ENCODE data around the gene PHLDB2.
"Not testable (repeated sequence)": the region's sequence is repeated elsewhere in the genome, so short reads cannot be mapped to it uniquely, and the experiment has no call there.

Gene PHLDB2

DNA sequence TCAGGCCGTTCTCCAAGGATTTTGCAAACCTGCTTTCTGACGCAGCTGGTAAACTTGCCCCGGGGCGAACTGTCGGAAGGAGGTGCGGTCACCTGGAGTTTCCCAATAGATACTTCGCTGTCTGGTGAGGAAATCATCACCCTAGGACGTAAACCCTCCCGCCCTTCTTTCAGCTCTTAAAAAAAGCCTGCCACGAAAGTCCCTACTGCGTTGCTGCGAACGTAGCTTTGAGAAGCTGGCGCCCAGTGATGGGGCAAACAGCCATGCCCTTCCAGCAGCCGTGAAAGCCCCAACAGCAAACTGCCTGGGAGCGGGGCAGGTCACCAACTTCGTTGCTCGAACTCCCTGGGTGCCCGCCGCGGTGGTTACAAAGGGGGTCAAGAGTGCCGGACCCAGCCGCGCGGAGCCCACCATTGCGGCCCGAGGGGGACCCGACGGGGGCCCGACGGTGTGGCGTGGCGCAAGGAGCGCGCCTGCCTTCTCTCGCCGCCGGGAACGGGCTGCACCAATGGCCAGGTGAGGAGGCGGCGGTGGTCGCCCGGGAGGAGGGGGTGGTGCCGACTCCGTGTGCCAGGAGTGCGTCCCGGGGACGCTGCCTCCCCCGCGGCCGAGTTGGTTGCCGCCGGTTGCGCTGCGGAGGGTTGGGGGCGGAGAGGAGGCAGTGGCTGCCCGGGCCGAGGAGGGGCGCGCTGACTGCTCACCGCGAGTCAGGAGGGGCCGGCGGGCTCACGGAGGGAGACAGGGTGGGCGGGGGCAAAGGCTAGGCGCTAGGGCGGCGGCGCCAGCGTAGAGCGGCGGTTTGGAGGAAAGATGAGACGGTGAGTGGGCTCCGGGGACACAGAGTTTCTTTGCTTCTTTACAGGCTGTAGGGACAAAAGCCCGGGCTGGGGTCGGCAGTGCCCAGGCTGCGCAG, at the start of gene PHLDB2:
TSS of gene PHLDB2 (plus strand) at position 205 of the 913 bp plus-strand sequence. CDS start 24,813 bp downstream, outside the sequence.
- peak; percentile 79 for DNase-seq (ENCODE audit: low spot score)

DNA sequence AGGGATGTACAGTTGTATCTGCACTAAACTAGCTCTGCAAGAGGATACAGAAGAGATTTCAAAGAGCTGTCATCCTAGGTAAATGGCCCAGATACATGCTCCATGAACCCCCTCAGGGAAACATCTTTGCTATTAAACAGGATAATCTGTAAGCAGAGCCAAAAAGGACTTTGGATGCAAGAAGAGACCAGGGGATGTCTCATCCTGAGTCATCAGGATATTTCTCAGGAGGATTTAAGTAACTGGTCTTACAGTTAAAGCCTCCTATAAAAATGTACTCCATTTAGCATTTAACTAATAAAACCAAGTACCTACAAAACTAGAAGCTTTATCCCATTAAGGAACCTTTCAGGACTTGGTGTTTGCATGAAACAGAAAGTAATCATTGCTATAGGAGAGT, 48.2 kb upstream of the PHLDB2 start:
- DNase-seq (ENCODE audit: low spot score) = peak; percentile 24

DNA sequence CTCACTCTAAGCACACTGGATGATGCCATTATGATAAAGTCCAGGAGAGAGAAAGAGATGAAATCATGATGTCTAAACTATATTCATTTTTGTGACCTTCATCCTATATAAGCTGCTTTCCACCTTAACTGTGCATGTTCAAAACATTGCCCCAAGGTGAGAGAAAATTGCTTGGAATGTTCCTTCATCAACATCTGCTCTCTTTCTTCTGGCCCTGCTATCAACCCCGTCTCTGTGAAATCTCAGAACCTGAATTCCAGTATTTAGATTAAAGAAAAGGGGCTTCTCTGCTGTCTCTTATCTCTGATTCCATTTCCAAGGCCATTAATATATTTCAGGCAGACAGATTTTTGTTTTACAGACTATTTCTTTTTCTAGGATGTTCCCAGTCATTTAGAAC, 47.3 kb upstream of the PHLDB2 start:
- DNase-seq (ENCODE audit: low spot score) = no peak

DNA sequence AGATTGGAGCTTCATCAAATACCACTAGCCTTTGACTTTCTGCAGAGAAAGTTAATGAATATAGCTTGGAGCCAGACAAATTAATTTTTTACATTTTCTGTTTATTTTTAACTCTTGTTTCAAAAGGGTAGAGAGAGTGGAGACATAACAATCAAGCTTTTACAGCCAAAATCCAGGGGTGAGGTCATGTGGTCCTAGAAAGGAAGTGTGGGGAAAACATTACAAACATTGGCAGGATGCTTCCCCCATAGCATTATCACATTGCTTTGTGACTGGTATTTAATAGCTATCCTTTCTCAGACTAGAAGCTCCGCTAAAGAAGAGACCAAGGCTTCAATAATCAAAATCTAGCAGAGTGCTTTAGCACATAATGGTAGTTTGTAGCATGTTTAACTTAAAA, 46.4 kb upstream of the PHLDB2 start:
- no peak for DNase-seq (ENCODE audit: low spot score)

DNA sequence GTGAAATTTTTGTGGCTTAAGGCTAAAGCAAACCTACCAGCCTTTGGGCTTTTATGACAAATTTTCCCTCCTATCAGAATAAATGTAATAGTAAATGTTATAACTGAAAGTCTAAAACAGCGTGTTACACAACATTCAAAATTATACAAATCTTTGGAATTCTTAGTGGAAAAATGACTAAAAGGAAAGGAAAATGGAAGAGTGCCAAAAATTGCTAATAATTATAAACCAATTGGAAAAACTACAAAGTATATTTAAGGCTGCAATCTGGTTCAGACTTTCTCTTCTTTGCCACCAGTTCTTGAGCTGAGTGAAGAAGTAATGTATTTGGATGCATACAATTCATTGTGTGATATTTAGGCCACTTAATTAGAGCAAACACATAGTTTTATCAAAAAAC, 45.6 kb upstream of the PHLDB2 start:
- no peak for DNase-seq (ENCODE audit: low spot score)

DNA sequence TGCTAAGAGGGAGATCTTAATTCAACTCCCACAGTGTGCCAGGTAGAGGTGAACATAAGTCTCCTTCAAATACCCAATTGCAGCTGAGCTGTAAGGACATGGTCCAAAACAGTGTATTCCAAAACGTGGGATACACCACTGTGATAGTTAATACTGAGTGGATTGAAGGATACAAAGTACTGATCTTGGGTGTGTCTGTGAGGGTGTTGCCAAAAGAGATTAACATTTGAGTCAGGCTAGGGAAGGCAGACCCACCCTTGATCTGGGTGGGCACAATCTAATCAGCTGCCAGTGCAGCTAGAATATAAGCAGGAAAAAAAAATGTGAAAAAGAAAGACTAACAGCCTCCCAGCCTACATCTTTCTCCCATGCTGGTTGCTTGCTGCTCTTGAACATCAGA, 45.1 kb upstream of the PHLDB2 start:
- DNase-seq (ENCODE audit: low spot score) = no peak

DNA sequence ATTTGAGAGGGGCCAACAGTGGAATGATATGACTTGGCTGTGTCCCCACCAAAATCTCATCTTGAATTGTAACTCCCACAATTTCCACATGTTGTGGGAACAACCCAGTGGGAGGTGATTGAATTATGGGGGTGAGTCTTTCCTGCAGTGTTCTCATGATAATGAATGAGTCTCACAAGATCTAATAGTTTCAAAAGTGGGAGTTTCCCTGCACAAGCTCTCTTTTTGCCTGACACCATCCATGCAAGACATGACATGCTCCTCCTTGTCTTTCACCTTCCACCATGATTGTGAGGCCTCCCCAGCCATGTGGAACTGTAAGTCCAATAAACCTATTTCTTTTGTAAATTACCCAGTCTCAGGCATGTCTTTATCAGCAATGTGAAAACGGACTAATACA, 42.3 kb upstream of the PHLDB2 start:
- not testable (repeated sequence) for DNase-seq (ENCODE audit: low spot score)

DNA sequence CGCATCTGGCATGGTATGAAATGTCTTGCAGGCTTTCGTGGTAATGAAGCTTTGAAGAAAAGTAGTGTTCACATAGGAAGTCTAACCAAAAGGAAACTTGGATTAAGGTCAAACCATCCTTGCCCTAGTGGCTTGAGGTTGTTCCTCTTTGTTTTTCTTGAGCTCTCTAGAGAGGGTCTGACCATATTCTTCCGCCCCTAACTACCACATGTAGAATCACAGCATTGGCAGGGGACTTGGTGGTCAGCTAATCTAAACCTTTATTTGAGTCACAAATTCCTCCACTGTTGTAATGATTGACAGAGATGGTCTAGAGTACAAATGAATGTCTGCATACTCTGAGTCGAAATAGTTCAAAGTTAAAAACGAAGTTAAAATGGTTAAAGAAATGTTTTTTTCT, 39.1 kb upstream of the PHLDB2 start:
- no peak for DNase-seq (ENCODE audit: low spot score)

DNA sequence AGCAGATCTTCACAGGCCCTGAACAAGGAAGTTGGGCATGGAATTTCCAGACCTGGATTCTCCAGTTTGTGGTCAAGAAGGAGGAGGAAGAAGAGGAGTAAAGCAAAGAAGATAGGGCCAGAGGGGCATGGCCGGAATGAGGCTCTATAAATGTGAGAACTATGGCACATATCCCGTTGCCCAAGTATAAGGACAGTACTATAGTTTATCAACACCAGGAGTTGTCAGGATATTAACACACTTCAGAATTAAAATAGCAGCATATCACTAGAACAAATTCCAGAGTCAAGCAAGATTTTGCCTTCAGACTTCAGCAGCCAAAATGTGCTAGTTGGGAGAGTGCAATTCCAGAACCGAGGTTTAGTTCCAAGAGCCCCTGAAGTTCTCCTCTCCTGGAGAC, 38.4 kb upstream of the PHLDB2 start:
- no peak for DNase-seq (ENCODE audit: low spot score)

DNA sequence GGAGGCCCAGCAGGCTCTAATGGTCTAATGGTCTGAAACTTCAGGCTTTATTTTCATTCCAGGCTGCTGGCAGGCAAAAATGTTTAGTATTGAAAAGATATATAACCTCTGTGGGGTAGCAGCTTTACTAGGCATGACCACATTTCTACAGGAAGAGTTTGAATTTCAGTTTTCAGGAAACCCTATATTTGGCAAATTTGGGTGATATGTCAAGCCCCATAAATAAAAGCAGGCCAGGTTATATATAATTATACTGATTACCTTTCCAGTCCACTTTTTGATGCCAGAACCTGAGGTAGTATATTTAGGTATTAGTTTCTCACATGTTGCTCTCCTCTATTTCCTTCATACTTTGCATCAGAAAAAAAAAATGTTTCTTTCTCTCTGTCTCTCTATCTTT, 37.2 kb upstream of the PHLDB2 start:
- no peak for DNase-seq (ENCODE audit: low spot score)

DNA sequence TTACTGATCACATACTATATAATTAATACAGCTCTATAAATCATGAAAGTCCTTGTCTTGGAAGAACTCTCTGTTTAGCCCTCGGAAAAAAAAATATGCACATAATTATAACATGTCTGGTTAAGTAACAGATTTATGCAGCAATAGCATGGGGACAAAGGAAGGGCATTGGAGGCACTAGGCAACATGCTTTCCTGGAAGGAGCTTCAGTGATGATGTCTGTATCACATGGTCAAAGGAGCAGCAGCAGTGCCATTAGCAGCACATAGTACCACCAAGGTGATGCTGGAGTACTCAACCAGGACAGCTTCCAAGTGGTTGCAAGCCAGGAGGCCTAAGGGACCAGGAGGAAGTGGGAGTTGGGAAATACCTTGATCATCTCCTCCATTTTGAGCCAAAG, 36.3 kb upstream of the PHLDB2 start:
- DNase-seq (ENCODE audit: low spot score) = no peak

DNA sequence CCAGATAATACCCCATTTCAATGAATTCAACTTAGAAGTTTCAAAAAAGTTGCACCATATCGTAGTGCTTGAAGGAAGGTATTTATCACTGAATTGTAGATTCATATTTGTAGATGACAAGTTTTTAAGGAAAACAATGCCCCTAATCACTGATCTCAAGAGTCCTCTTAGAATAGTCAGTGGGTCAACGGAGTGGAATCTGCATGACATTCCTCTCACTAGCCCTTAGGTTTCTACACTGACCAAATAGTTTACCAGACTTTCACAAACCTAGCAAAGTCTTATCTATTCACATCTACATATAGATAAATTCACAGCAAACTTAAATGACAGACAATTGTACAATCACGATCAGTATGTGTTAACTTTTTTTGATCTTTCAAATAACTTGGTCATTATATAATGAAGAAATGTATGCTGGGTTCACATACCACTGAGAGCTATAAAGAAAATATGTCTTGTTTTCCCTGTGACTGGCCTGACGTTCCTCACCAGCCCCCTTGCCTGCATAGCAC, 35.7 kb upstream of the PHLDB2 start:
- no peak for DNase-seq (ENCODE audit: low spot score)

DNA sequence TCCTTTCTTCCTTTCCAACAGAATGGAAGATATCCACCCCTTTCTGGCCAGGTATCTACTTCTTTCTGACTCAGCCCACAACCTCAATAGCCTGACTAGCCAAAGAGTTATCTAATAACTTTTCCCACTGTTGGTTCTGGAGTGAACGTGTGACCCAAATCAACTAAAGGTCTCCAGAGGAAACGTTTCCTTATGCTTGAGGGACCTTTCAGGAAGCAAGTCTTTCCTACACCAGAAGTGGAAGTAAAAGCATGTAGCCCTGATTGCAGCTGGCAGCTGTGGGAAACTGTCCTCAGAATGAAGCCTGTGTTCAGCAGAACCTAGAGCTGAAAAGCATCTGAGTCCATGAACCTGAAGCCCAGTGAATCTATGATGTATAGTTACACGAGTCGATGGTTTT, 34.7 kb upstream of the PHLDB2 start:
- DNase-seq (ENCODE audit: low spot score) = no peak

DNA sequence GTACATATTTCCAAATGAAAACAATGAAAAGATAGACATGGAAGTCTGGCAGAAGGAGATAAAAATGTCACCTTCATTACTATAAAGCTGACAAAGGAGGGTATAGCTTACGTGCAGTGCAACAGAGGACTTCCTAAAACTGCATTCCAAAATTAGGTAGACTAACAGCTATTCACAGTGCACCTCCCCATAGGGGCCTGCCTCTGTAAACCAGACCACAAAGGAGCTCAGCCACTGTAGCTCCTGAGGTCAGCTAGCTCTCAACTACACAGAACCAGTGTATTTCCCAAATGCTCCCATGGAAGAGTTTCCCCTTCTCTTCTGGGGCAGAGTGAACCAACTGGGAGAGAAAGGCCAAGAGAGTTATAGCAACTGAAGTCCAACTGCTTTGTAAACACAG, 31.2 kb upstream of the PHLDB2 start:
- DNase-seq (ENCODE audit: low spot score) = no peak

DNA sequence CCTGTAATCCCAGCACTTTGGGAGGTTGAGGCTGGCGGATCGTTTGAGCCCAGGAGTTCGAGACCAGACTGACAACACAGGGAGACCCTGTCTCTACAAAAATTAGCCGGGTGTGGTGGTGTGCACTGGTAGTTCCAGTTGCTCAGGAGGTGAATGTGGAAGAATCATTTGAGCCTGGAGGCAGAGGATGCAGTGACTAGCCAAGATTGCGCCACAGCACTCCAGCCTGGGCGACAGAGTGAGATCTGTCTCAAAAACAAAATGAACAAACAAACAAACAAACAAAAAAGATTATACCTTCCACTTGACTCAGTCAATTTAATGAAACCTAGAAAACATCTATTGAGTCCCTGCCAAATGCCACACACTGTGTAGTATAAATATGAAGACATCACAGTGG, 30.5 kb upstream of the PHLDB2 start:
- DNase-seq (ENCODE audit: low spot score) = no peak

DNA sequence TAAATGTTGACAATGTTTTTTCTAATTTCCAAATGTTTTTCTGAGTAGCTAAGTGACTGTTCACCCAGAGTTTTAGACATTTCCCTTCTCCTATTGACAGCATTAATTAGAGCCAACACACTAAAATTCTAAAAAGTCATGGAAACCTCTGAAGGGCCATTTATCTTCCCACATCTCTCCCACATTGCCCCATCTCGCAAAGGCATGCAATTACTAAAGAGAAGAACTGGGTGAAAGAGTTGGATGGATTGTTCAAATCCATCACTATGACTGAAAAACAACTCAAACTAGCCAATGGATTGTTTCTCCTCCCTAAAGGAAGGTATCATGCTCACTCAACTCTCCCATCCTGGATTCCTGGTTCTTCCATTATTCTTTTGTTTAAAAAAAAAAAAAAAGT, 30.0 kb upstream of the PHLDB2 start:
- no peak for DNase-seq (ENCODE audit: low spot score)

DNA sequence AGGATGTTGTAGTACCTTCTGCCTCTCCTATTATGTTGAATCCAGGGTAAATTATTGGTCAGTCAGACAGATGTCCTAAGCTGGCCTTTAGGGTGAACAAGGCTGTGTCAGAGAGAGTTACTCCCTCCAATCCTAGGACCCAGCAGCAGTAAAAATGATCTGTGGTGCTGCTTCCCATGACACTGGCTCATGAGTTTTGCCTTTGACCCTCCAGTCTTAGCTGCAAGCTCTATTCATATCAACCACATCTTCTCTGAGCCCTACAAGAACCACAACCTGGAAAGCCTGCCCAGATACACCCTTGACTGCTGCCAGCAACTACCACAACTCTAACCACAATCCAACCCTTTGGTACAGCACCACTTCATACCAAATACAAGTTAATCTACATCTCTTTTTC, 27.2 kb upstream of the PHLDB2 start:
- DNase-seq (ENCODE audit: low spot score) = no peak

DNA sequence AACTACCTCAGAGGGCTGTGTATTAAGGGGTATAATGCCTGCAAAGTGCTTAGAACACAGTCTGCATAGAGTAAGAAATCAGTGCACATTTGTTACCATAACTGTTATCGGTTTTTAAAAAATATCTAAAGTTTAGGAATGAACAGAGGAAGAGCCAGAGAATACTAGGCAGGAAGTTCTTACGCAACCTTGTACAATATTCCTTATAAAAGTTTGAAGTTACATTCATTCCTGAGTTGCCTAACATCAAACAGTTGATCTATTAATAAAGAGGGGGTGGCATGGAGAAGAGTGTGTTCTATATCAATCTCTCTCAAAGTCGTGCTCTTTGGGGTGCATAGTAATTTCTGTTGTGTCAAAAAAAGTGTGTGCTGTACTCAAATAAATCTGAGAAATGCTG, 22.0 kb upstream of the PHLDB2 start:
- no peak for DNase-seq (ENCODE audit: low spot score)

DNA sequence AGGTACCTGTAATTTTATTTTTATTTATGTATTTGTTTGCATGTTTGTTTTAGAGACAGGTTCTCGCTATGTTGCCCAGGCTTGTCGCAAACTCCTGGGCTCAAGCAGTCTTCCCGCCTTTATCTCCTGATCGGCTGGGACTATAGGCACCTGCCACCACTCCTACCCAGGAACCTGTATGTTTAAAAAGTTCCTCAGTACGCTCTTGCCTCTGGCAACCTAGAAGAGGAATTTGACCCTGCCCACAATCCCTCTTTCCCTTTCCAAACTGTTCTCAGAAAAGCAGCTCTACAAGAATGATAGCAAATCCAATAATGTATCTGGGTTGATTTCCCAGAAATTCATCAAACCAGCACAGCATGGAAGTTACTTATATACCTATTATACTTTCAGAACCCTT, 20.9 kb upstream of the PHLDB2 start:
- DNase-seq (ENCODE audit: low spot score) = no peak

DNA sequence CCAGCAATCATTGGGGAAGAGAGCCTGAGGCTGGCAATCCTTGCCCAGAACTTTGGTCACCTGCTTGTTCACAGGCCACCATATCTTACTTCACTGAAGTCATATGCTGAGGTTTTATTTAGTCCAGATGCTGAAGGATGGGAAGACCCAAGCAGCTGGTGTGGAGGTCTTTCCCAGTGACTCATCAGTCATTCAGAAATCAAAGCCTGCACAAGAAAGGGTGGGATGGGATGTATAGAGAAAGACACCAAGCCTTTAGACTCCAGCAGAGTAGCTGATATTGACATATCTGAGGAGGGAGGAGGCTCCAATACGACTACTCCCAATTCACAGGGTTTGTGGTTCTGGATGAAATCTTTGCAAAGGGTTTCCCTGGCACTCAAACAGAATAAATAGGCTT, 13.0 kb upstream of the PHLDB2 start:
- no peak for DNase-seq (ENCODE audit: low spot score)

DNA sequence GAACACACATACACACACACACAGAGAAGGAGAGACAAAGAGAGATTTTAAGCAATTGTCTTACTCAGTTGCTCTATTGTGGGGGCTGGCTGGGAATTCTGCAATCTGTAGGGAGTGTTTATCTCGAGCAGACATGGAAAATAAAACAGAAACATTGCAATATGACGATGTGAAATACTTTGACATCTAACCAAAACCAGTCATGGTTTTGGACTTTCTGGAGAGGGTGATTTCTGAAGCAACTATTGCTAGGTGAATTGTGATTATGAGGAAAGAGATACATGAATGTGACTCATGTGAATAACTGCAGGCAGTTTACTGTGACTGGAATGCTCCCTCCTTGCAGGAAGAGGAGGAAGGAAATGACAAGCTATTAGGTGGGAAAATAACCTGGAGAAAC, 12.3 kb upstream of the PHLDB2 start:
- DNase-seq (ENCODE audit: low spot score) = peak; percentile 54

DNA sequence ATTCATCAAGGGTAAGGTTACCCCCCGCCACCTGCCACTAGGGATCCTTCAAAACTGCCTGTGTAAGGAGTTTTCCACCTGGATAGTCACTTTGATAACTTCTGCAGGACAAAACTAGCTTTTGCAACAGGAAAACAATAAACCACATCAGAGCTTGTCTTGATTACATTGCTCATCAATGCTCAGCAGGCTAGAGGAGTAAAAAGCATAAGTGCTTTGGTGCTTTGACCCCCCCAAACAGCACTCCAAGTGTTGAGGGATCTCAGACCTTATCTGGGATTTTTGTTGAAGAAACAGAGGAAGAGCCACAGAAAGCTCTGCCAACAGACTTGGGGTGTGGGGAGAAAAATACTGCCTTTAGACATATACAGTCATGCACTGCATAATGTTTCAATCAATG, 10.8 kb upstream of the PHLDB2 start:
- DNase-seq (ENCODE audit: low spot score) = no peak

DNA sequence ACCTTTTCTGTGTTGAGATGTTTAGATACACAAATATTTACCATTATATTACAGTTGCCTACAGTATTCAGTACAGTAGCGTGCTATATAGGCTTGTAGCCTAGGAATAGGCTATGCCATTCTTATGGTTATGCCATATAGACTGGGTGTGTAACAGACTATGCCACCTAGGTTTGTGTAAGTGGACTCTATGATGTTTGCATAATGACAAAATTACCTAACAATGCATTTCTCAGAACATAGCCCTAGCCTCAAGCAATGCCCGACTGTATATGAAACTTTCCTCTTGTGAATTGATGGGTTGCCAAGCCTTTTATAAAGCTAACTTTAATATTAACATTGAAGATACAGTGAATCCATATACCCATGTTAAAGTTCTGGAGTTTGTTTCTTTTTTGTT, 10.3 kb upstream of the PHLDB2 start:
- DNase-seq (ENCODE audit: low spot score) = no peak

DNA sequence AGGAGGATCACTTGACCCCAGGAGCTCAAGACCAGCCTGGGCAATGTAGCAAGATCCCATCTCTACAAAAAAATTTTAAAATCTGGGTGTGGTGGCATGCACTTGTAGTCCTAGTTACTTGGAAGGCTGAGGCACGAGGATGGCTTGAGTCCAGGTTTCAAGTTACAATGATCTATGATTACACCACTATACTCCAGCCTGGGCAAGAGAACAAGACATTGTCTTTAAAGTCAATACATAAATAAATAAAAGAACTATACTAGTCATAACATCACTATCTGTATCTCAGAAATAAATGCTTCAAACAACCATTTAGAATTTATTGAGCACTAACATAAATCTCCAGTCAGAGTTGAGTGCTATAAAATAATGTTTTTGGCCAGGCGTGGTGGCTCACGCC, 8.5 kb upstream of the PHLDB2 start:
- no peak for DNase-seq (ENCODE audit: low spot score)

Measured in AG08396 (cell line).